NB4 (cell line): ENCODE measurements around the gene TSKU.

ENCODE experiments used
- DNase-seq: peaks from one replicate; pipeline ENCODE4 v3.0.0; 2010; ENCODE audit warnings: low read depth
- H3K4me3 ChIP-seq: one replicate; pipeline ENCODE4 v1.5.1; 2011; ENCODE audit warnings: mild to moderate bottlenecking, low read depth, low read length, moderate library complexity
- MYC ChIP-seq: IDR thresholded peaks from 2 replicates; pipeline ENCODE4 v1.6.1; 2011; ENCODE audit warnings: low read depth, low read length
- POLR2A ChIP-seq: IDR thresholded peaks from 2 replicates; pipeline ENCODE4 v1.6.1; 2011; ENCODE audit warnings: mild to moderate bottlenecking; ENCODE audit not compliant: insufficient read length; ENCODE audit errors: extremely low read depth
- TF ChIP-seq, protein P1 (sequence below): IDR thresholded peaks from 2 replicates; pipeline ENCODE4 v1.6.1; 2011; ENCODE audit warnings: low read depth, low read length
- TF ChIP-seq, protein P2 (sequence below): IDR thresholded peaks from one replicate; pipeline ENCODE4 v1.5.1; 2012; ENCODE audit warnings: low read depth, low read length

The TSKU gene

DNA sequence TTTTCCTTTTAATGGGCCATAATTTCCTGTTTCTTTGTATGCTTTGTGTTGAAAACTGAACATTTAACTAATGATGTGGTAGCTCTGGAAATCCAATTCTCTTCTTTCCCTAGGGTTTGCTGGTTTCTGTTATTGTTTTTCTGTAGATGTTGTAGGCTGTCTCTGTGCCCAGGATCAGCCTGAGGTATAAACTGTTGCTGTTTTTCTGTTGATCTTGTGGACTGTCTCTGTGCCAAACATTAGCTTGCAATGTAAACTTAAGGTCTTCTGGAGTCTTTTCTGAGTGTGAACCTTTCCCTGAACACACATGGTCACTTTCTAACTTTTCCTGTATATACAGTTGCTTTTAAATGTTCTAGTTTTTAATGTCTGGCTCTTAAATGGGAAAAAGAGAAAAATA lies 5.9 kb upstream of the TSKU start:
- DNase-seq = no peak
- H3K4me3 ChIP-seq = no peak overlapping the region
- TF ChIP-seq, protein P1, sequence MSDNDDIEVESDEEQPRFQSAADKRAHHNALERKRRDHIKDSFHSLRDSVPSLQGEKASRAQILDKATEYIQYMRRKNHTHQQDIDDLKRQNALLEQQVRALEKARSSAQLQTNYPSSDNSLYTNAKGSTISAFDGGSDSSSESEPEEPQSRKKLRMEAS = no peak
- TF ChIP-seq POLR2A (no peak), MYC (no peak)
- TF ChIP-seq, protein P2, sequence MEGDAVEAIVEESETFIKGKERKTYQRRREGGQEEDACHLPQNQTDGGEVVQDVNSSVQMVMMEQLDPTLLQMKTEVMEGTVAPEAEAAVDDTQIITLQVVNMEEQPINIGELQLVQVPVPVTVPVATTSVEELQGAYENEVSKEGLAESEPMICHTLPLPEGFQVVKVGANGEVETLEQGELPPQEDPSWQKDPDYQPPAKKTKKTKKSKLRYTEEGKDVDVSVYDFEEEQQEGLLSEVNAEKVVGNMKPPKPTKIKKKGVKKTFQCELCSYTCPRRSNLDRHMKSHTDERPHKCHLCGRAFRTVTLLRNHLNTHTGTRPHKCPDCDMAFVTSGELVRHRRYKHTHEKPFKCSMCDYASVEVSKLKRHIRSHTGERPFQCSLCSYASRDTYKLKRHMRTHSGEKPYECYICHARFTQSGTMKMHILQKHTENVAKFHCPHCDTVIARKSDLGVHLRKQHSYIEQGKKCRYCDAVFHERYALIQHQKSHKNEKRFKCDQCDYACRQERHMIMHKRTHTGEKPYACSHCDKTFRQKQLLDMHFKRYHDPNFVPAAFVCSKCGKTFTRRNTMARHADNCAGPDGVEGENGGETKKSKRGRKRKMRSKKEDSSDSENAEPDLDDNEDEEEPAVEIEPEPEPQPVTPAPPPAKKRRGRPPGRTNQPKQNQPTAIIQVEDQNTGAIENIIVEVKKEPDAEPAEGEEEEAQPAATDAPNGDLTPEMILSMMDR = no peak

GRCh38 chr11:76777876-76778275 lies 5.3 kb upstream of the TSKU start:
- DNase-seq = no peak
- no peak overlapping the region for H3K4me3 ChIP-seq
- TF ChIP-seq MYC (no peak), POLR2A (no peak)
- TF ChIP-seq, protein P1 = no peak
- TF ChIP-seq, protein P2 = no peak

GRCh38 chr11:76778874-76779273 lies 4.3 kb upstream of the TSKU start:
- no peak overlapping the region for H3K4me3 ChIP-seq

DNA sequence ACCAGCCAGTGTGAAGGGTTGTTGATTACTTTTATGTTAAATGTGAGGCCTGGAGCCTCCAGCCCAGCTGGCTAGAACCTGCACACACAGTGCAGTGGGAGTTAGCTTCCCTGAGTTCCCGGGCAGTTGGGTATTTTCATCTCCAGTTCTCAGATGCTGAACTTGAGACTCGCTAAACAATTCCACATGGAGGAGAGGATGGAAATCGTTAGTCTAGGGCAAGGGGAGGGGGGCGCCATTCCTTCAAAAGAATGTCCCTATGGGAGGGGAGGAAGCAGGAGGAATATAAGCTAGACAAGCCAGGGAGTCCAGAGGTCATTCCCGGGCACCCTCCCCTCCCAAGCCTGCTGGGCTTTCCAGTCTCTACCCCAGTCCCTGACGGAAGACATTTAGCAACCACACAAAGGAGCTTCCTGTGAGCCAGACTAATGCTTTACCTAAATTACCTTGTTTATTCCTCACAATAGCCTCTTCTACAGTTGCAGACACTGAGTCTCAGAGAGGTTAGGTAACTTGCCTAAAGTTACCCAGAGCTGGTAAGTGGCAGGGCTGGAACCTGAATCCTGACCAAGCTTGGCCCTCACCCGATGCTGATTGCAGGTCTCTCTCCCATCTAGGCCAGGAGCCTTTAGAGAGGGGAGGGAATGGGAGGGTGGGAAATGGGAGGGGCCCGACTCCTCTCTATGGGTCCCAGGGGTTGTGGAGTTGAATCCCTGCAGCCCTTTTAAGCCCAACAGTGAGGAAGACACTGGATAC lies 1.9 kb upstream of the TSKU start:
- H3K4me3 ChIP-seq = no peak overlapping the region
- TF ChIP-seq POLR2A (no peak), MYC (no peak)
- TF ChIP-seq, protein P1 = no peak
- DNase-seq = no peak

More at GRCh38 chr11:76778874-76779273, 4.3 kb upstream of the TSKU start:
- DNase-seq = no peak
- TF ChIP-seq MYC = no peak
- TF ChIP-seq, protein P1 = no peak
- no peak for TF ChIP-seq POLR2A
- TF ChIP-seq, protein P2 = no peak

DNA sequence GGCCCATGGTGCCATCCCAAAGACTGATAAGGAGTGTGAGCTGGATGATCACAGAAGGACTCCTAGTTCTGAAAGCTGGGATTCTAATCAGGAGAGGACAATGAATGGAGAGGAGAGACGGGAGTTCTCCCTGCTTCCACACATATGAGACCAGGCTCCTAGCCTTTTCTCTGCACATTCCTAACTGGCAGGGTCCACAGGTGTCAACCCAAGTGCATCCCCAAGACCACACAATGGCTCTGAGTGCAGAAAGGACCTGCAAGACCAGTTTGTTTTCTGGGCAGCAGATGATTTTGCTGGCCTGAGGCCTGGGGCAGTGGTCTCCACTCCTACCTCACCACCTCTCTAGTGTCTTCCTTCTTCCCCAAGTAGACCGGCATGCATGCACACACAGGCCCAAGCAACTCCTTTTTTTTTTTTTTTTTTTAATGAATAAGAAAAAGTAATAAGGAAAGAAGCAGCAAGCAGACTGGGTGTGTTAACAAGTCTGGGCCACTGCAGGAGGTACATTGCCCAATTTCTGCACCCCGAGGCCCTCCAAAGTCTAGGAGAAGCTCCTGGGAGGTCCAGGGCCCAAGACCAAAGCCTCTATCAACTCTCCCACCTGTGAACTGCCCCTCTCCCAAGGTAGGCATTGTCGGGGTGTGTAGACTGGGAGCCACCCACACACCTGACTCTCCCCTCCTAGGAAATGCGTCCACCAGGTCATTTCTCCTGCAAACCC lies 1.2 kb upstream of the TSKU start:
- H3K4me3 ChIP-seq = peak overlapping the region; percentile 79
- DNase-seq = peak; percentile 27
- TF ChIP-seq MYC (no peak), POLR2A (no peak)
- TF ChIP-seq, protein P2 = no peak
- TF ChIP-seq, protein P1 = no peak
